KMS-11 (cell line): ENCODE results near the gene AATF.
A peak's percentile ranks its signal among the peaks of the same experiment; 100 is the strongest.

Source experiments
- H2AFZ ChIP-seq: fragments of 200-600 bp; sonication (generic); 2 replicates; pipeline ENCODE4 v1.6.1; 2016; ENCODE audit warnings: antibody characterized with exemption, mixed run types, low read depth
- H3K27ac ChIP-seq: fragments of 200-600 bp; sonication (generic); 2 replicates; pipeline ENCODE4 v1.6.1; 2016; ENCODE audit warnings: mild to moderate bottlenecking, mixed run types
- H3K27me3 ChIP-seq: fragments of 200-600 bp; sonication (generic); 2 replicates; pipeline ENCODE4 v1.6.1; 2017; ENCODE audit warnings: mild to moderate bottlenecking, low read depth, mixed run types, moderate library complexity; ENCODE audit not compliant: insufficient read depth
- H3K36me3 ChIP-seq: fragments of 200-600 bp; sonication (generic); 2 replicates; pipeline ENCODE4 v1.6.1; 2017; ENCODE audit warnings: mild to moderate bottlenecking, mixed run types; ENCODE audit not compliant: insufficient read depth
- H3K4me1 ChIP-seq: fragments of 200-600 bp; sonication (generic); 2 replicates; pipeline ENCODE4 v1.6.1; 2016; ENCODE audit warnings: mild to moderate bottlenecking, low read depth, mixed run types; ENCODE audit not compliant: poor library complexity, severe bottlenecking
- H3K4me2 ChIP-seq: fragments of 200-600 bp; sonication (generic); 2 replicates; pipeline ENCODE4 v1.7.0; 2016; ENCODE audit warnings: mild to moderate bottlenecking, mixed run types
- H3K4me3 ChIP-seq: fragments of 200-600 bp; sonication (generic); IDR thresholded peaks from 2 replicates; pipeline ENCODE4 v1.6.1; 2017; ENCODE audit warnings: low read depth, low read length, mixed read lengths; ENCODE audit not compliant: insufficient read depth
- H3K79me2 ChIP-seq: fragments of 200-600 bp; sonication (generic); 2 replicates; pipeline ENCODE4 v1.6.1; 2016; ENCODE audit warnings: low read depth, mixed run types; ENCODE audit not compliant: insufficient read depth
- H3K9ac ChIP-seq: fragments of 200-600 bp; sonication (generic); 2 replicates; pipeline ENCODE4 v1.6.1; 2016; ENCODE audit warnings: mild to moderate bottlenecking, mixed run types
- H4K20me1 ChIP-seq: fragments of 200-600 bp; sonication (generic); 2 replicates; pipeline ENCODE4 v1.6.1; 2016; ENCODE audit warnings: mild to moderate bottlenecking, mixed run types; ENCODE audit not compliant: insufficient read depth
- CTCF ChIP-seq: fragments of 200-600 bp; sonication (generic); conservative IDR thresholded peaks from 2 replicates; pipeline ENCODE4 v1.6.1; 2017; ENCODE audit warnings: low read depth, mild to moderate bottlenecking, antibody characterized with exemption, low read length, moderate library complexity, mixed read lengths

Gene AATF

GRCh38 chr17:36948717-36949460, at the start of gene AATF:
AATF (plus strand) TSS chr17:36948954; CDS start chr17:36949126, 172 bp downstream.
- H4K20me1 ChIP-seq, result no peaks in the 10 kb centered on the region; the same call in 1 of the 2 replicates
- peak within 1 kb of the TSS; percentile 94 for H2AFZ ChIP-seq
- peaks cover 30% of the 10 kb centered on the region for H3K4me1 ChIP-seq
- no peak for TF ChIP-seq CTCF
- peak within 1 kb of the TSS; percentile 65 for H3K27ac ChIP-seq
- H3K4me3 ChIP-seq, result no peak within 1 kb of the TSS
- H3K36me3 ChIP-seq, result peaks cover 7% of the 10 kb centered on the region; the same call in 1 of the 2 replicates
- H3K79me2 ChIP-seq, result peaks cover 34% of the 10 kb centered on the region
- H3K4me2 ChIP-seq, result peak within 1 kb of the TSS; percentile 94
- peaks cover 8% of the 10 kb centered on the region; the same call in 1 of the 2 replicates for H3K27me3 ChIP-seq
- H3K9ac ChIP-seq, result peak within 1 kb of the TSS; percentile 91

- no peak overlapping the region for H2AFZ ChIP-seq
- no peaks in the 10 kb centered on the region for H3K79me2 ChIP-seq
- no peaks in the 10 kb centered on the region for H4K20me1 ChIP-seq
- H3K4me1 ChIP-seq, result no peaks in the 10 kb centered on the region
- no peak overlapping the region for H3K4me2 ChIP-seq
- no peak overlapping the region for H3K27ac ChIP-seq
- H3K9ac ChIP-seq, result no peak overlapping the region
- TF ChIP-seq CTCF, result no peak
- H3K36me3 ChIP-seq, result no peaks in the 10 kb centered on the region
- no peaks in the 10 kb centered on the region for H3K27me3 ChIP-seq
- no peak overlapping the region for H3K4me3 ChIP-seq
Measured at GRCh38 chr17:36899250-36900159, 49.2 kb upstream of the AATF start.

GRCh38 chr17:36900160-36900512, 48.6 kb upstream of the AATF start:
- no peak overlapping the region for H3K4me2 ChIP-seq
- H3K9ac ChIP-seq, result no peak overlapping the region
- no peaks in the 10 kb centered on the region for H3K36me3 ChIP-seq
- no peaks in the 10 kb centered on the region for H3K27me3 ChIP-seq
- no peak overlapping the region for H2AFZ ChIP-seq
- no peak overlapping the region for H3K4me3 ChIP-seq
- TF ChIP-seq CTCF, result no peak
- no peaks in the 10 kb centered on the region for H4K20me1 ChIP-seq
- no peaks in the 10 kb centered on the region for H3K4me1 ChIP-seq
- no peak overlapping the region for H3K27ac ChIP-seq
- no peaks in the 10 kb centered on the region for H3K79me2 ChIP-seq

- H3K4me2 ChIP-seq, result no peak overlapping the region
- no peaks in the 10 kb centered on the region for H4K20me1 ChIP-seq
- H3K4me1 ChIP-seq, result no peaks in the 10 kb centered on the region
- no peak overlapping the region for H3K27ac ChIP-seq
- H3K79me2 ChIP-seq, result no peaks in the 10 kb centered on the region
- H3K36me3 ChIP-seq, result no peaks in the 10 kb centered on the region
- H2AFZ ChIP-seq, result no peak overlapping the region
- TF ChIP-seq CTCF, result no peak
- H3K9ac ChIP-seq, result no peak overlapping the region
- no peaks in the 10 kb centered on the region for H3K27me3 ChIP-seq
- no peak overlapping the region for H3K4me3 ChIP-seq
Measured at GRCh38 chr17:36901506-36901905, 47.2 kb upstream of the AATF start.
